Mesodermal cell (in vitro differentiated cells): ENCODE data around the gene NT5C3A.
"Not testable (repeated sequence)": the region's sequence is repeated elsewhere in the genome, so short reads cannot be mapped to it uniquely, and the experiment has no call there.

Source experiments
- H3K27ac ChIP-seq: 2 replicates; pipeline ENCODE4 v1.7.0; 2013; ENCODE audit warnings: mild to moderate bottlenecking, low read depth, low read length, moderate library complexity; ENCODE audit not compliant: severe bottlenecking
- H3K36me3 ChIP-seq: 2 replicates; pipeline ENCODE4 v1.7.1; 2013; ENCODE audit warnings: mild to moderate bottlenecking, low read length, moderate library complexity; ENCODE audit not compliant: control insufficient read depth, insufficient read depth
- H3K4me1 ChIP-seq: one replicate; pipeline ENCODE4 v1.7.1; 2013; ENCODE audit warnings: mild to moderate bottlenecking, low read length; ENCODE audit not compliant: insufficient read depth, control insufficient read depth, poor library complexity, severe bottlenecking
- H3K4me3 ChIP-seq: 2 replicates; pipeline ENCODE4 v1.7.0; 2013; ENCODE audit warnings: low read length, control low read depth, mild to moderate bottlenecking; ENCODE audit not compliant: insufficient read depth, poor library complexity, severe bottlenecking; ENCODE audit errors: extremely low read depth
- H3K9me3 ChIP-seq: 2 replicates; pipeline ENCODE4 v1.7.1; 2013; ENCODE audit warnings: mild to moderate bottlenecking, low read length, moderate library complexity; ENCODE audit not compliant: control insufficient read depth
- WGBS, 2 experiments: methylation state at CpG; one replicate each; pipeline ENCODE4 v1.1.5; 2013; ENCODE audit warnings: missing lambda C conversion rate in 2 of 2; ENCODE audit not compliant: insufficient coverage in 2 of 2; 5-methylcytosine and 5-hydroxymethylcytosine counted together

The NT5C3A gene

GRCh38 chr7:33040803-33041516 is 21.6 kb downstream of the NT5C3A start:
- Histone ChIP-seq H3K4me3 (no peak overlapping the region), H3K27ac (no peak overlapping the region)
- 81 to 100% methylated on average over 3 to 4 of the region's 9 CpGs for WGBS, 2 experiments

DNA sequence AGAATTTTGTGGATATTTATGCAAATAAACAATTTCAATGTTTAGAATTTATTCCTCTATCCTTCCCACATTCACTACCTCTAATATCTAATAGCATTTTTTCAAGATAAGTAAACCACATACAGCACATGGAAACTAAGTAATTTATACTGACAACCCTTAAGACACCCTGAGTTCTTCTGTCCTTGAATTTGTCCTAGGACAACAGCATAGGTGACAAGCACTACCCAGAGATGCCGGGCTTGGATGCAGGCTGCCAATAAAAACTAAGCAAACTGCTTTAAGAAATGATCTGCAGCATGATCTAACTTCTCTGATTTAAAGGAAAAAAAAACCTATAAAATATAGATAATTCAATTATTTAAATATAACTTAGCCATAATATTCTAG is 22.7 kb downstream of the NT5C3A start:
- H3K9me3 ChIP-seq = no peaks in the 10 kb centered on the region
- H3K4me3 ChIP-seq = no peak overlapping the region
- H3K36me3 ChIP-seq = no peaks in the 10 kb centered on the region
- H3K27ac ChIP-seq = no peak overlapping the region
- WGBS, 2 experiments = 89% methylated on average over 1 of the region's 1 CpG; no CpG with 5 or more reads in 1 of the 2 experiments
- H3K4me1 ChIP-seq = no peaks in the 10 kb centered on the region

More at GRCh38 chr7:33040803-33041516, 21.6 kb downstream of the NT5C3A start:
- H3K9me3 ChIP-seq = no peaks in the 10 kb centered on the region
- H3K36me3 ChIP-seq = no peaks in the 10 kb centered on the region
- no peaks in the 10 kb centered on the region for H3K4me1 ChIP-seq

DNA sequence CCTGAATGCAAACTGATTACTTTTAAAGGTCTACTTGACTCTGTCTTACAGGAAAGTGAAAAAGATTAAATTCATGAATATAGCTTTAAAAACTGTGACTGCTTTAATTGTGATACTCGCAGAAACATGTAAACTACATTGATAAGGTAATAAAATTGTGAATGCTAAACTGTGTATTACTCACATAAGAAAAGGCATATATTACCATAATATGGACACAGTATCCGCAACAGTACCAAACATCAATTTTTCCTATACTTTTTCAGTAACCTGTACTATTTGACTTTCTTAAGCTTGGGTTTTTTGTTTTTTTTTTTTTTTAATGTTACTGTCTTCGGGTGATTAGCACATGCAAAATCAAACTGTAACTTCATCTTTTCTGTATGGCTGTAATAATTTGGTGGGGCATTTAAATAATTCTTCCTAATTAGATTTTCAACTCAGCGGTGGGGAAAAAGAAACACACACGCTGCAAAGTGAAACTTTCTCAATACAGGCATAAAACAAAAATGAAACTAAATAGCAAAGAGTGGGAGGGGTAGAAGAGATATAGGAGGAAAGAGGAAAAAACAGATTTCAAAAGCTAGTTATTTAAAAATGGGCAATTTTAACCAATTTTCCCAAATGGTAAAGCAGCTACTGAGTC is 23.2 kb downstream of the NT5C3A start:
- Histone ChIP-seq H3K9me3 (no peaks in the 10 kb centered on the region), H3K4me3 (no peak overlapping the region), H3K27ac (no peak overlapping the region), H3K36me3 (peaks cover 2% of the 10 kb centered on the region), H3K4me1 (peaks cover 3% of the 10 kb centered on the region)
- WGBS, 2 experiments = no CpG with 5 or more reads among the region's 5 CpGs

GRCh38 chr7:33038639-33039038 is 23.9 kb downstream of the NT5C3A start:
- H3K4me1 ChIP-seq = peaks cover 4% of the 10 kb centered on the region
- no peaks in the 10 kb centered on the region for H3K9me3 ChIP-seq
- peaks cover 2% of the 10 kb centered on the region for H3K36me3 ChIP-seq
- 94 to 100% methylated on average over 2 of the region's 2 CpGs for WGBS, 2 experiments
- no peak overlapping the region for H3K27ac ChIP-seq
- no peak overlapping the region for H3K4me3 ChIP-seq

DNA sequence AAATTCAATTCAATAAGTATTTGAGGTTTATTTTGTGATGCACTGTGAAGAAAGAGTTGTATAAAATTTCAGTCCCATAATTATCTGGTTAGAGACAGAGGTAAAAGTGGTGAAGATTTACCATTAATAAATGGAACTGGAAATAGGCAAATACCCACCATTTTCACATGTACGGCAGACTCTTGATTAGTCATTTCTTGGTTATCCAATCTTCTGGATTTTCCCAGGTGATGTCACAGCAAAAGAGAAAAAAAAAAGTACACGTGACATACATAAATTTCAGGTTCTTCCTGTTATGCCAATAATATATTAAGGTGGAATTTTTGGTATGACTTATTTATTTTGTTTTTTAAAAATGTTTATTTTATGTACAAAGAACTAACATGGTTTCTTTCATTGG is 26.8 kb downstream of the NT5C3A start:
- Histone ChIP-seq H3K4me1 (peaks cover 4% of the 10 kb centered on the region), H3K36me3 (peaks cover 7% of the 10 kb centered on the region), H3K27ac (no peak overlapping the region), H3K9me3 (no peaks in the 10 kb centered on the region), H3K4me3 (no peak overlapping the region)
- 100% methylated on average over 1 of the region's 2 CpGs for WGBS, 2 experiments

- Histone ChIP-seq H3K27ac (no peak overlapping the region), H3K9me3 (no peaks in the 10 kb centered on the region), H3K4me3 (no peak overlapping the region), H3K36me3 (peaks cover 31% of the 10 kb centered on the region), H3K4me1 (no peaks in the 10 kb centered on the region)
- 100% methylated on average over 2 of the region's 4 CpGs for WGBS, 2 experiments
These were observed 38.3 kb downstream of the NT5C3A start for GRCh38 chr7:33024189-33024757.

- Histone ChIP-seq H3K9me3 (no peaks in the 10 kb centered on the region), H3K4me1 (no peaks in the 10 kb centered on the region), H3K36me3 (peaks cover 37% of the 10 kb centered on the region), H3K27ac (no peak overlapping the region), H3K4me3 (no peak overlapping the region)
These were observed 50.2 kb downstream of the NT5C3A start for GRCh38 chr7:33012364-33012763.

DNA sequence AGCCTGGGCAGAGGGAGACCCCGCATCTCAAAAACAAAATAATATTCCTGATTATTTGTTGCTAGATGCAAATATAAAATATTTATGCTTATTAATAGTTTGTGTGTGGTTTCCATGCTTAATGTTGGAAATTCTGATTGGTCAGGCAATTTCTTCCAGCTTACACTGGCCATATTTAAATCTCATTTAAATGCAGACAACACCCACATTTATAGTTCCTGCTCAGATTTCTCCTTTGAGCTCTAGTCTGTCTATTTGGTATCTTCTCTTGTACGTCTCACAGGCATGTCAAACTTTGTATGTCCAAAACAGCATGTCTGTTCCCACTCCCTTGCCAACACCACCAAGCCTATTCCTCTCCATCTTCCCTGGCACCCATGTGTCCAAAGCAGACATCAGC is 52.8 kb downstream of the NT5C3A start:
- Histone ChIP-seq H3K4me3 (no peak overlapping the region), H3K9me3 (no peaks in the 10 kb centered on the region), H3K27ac (no peak overlapping the region), H3K36me3 (peaks cover 20% of the 10 kb centered on the region), H3K4me1 (no peaks in the 10 kb centered on the region)
- 100% methylated on average over 1 of the region's 2 CpGs for WGBS, 2 experiments

DNA sequence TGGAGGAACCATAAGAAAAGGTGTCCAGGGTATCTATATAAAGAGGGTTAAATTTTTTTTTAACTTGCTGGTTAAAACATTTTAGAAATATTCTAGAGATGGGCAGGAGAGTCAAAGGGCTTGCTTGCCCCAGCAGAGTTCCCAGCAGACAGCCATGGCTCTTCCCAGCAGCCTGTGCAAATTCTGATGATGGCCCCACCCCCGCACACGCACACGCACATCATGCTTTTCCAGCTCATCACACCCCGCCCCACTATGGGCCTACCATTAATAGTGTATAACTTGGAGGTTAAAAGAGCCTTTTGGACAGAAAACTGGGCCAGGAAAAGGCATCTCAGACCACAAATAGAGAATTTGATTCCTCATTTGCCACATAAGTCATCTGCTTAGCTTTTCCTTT is 56.9 kb downstream of the NT5C3A start:
- not testable (repeated sequence) for H3K4me1 ChIP-seq, H3K27ac ChIP-seq, H3K9me3 ChIP-seq, H3K4me3 ChIP-seq, H3K36me3 ChIP-seq
- WGBS, 2 experiments = no CpG with 5 or more reads among the region's 4 CpGs

DNA sequence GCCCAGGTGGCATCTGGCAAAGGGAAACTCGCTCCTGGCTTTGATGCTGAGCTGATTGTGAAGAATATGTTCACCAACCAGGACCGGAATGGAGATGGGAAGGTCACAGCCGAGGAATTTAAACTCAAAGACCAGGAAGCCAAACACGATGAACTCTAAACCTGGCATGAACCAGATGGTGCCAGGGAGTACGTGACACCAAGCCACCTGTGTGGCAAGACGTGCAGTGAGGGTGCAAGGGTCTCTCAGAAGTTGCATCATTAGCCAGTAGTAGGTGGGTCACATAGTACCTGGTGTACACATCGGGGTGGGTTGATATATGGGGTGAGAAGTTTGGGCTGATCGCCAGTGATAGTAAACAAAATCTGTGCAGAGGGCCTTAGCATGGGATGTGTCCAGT is 57.4 kb downstream of the NT5C3A start:
- not testable (repeated sequence) for H3K4me1 ChIP-seq, H3K36me3 ChIP-seq, H3K9me3 ChIP-seq, H3K27ac ChIP-seq, H3K4me3 ChIP-seq
- 86 to 91% methylated on average over 6 to 7 of the region's 8 CpGs for WGBS, 2 experiments

DNA sequence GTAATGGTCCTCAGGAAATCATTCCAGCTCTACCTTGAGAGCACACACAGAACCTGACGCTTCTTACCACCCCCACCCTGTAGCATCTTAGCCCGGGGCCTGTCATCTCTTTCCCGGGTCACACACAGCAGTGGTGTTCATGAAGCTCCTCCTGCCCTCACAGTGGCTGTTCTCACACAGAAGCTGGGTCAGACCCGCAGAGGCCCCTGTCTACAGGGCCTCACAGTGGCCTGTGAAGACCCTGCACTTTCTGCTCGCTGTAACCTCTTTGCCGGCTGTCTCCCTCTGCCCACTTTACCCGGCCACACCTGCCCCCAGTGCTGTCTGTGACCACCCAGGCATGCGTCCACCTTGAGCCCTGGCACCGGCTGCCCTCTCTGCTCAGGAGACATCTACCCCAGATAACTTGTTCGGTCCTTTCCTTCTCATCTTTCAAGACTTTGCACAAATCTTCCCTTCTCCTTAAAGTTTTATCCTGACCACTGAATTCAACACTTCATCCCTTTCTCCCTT is 58.4 kb downstream of the NT5C3A start:
- H3K36me3 ChIP-seq, H3K4me3 ChIP-seq, H3K27ac ChIP-seq, H3K9me3 ChIP-seq, H3K4me1 ChIP-seq: not testable (repeated sequence)
- WGBS, 2 experiments = 78 to 92% methylated on average over 7 to 9 of the region's 10 CpGs
